Right renal pelvis (tissue), 4 donors: ENCODE results near the gene COMT. TPM values are rescaled to one million over a fixed set of nuclear protein-coding genes. Genes with fewer than 3 reads are reported as not detected.

ENCODE experiments used
- DNase-seq, 4 donors: peaks; one replicate each; pipeline ENCODE4 v3.0.0-alpha.2; 2013; ENCODE audit warnings: low read depth in 4 of 4, low spot score in 3 of 4, missing footprints in 1 of 4
- polyA plus RNA-seq, 4 donors: library from polyadenylated mRNA; unstranded; fragments of 120-200 nt; gene quantifications; one replicate each; pipeline ENCODE4 v1.2.1, GENCODE V29; 2013; ENCODE audit not compliant: insufficient read length in 4 of 4

Gene COMT
- polyA plus RNA-seq: 100 to 1,000 TPM; 102 to 144 (median 105) TPM

- no peak for DNase-seq
Observed at GRCh38 chr22:19941365-19942082, at the start of gene COMT, which contains the start of gene TXNRD2. TSS of gene COMT (plus strand) at chr22:19941772. CDS start at chr22:19962527, 20,755 bp downstream. TSS of gene TXNRD2 (minus strand) at chr22:19941818. CDS start at chr22:19941803, 15 bp downstream.

- no peak for DNase-seq
Observed at GRCh38 chr22:19892257-19892879, 49.2 kb upstream of the COMT start.

GRCh38 chr22:19892925-19893324 lies 48.6 kb upstream of the COMT start:
- no peak for DNase-seq

GRCh38 chr22:19893363-19893762 lies 48.2 kb upstream of the COMT start:
- DNase-seq: no peak

GRCh38 chr22:19895160-19895849 lies 46.3 kb upstream of the COMT start:
- no peak for DNase-seq

- DNase-seq: no peak
Observed at GRCh38 chr22:19896665-19897355, 44.8 kb upstream of the COMT start.

GRCh38 chr22:19897726-19898125 lies 43.8 kb upstream of the COMT start:
- DNase-seq: no peak

- DNase-seq: no peak
Observed at GRCh38 chr22:19898145-19898544, 43.4 kb upstream of the COMT start.

GRCh38 chr22:19898831-19899567 lies 42.6 kb upstream of the COMT start:
- DNase-seq: no peak

GRCh38 chr22:19900707-19901436 lies 40.7 kb upstream of the COMT start:
- DNase-seq: no peak

- DNase-seq: no peak
Observed at GRCh38 chr22:19901577-19902244, 39.9 kb upstream of the COMT start.

GRCh38 chr22:19902245-19902715 lies 39.3 kb upstream of the COMT start:
- DNase-seq: no peak

- DNase-seq: no peak
Observed at GRCh38 chr22:19903031-19903430, 38.5 kb upstream of the COMT start.

- no peak for DNase-seq
Observed at GRCh38 chr22:19903513-19903912, 38.1 kb upstream of the COMT start.

GRCh38 chr22:19904174-19904856 lies 37.3 kb upstream of the COMT start:
- DNase-seq: no peak

- no peak for DNase-seq
Observed at GRCh38 chr22:19904935-19905334, 36.6 kb upstream of the COMT start.

- DNase-seq: no peak
Observed at GRCh38 chr22:19905347-19906276, 36.0 kb upstream of the COMT start.
